ENCODE data around the gene PEAR1. TPM values are rescaled to one million over a fixed set of nuclear protein-coding genes. Genes with fewer than 3 reads are reported as not detected.

Gene PEAR1
- total RNA-seq, 2 donors from 2014 or later = 31.0 to 34.9 TPM

- Histone ChIP-seq H3K9me3 (no peaks in the 10 kb centered on the region), H3K36me3 (peaks cover 85% of the 10 kb centered on the region), H3K27me3 (replicated peaks; ENCODE audit: insufficient read depth) (no peaks in the 10 kb centered on the region), H3K4me3 (no peak overlapping the region), H3K4me1 (ENCODE audit: control insufficient read depth in 1 of 2, low read depth in 2 of 2) (no peaks in the 10 kb centered on the region), H3K27ac (no peak overlapping the region)
- TF ChIP-seq CTCF (IDR thresholded peaks at IDR 0.05) = no peak
- ATAC-seq (ENCODE audit: insufficient number of reproducible peaks, low FRiP score, low read depth) (no peak), DNase-seq (ENCODE audit: low spot score) (no peak)
These were observed 50.8 kb downstream of the PEAR1 start for GRCh38 chr1:156944268-156944667.

GRCh38 chr1:156944848-156945247, 51.3 kb downstream of the PEAR1 start:
- Histone ChIP-seq H3K4me1 (ENCODE audit: control insufficient read depth in 1 of 2, low read depth in 2 of 2) (no peaks in the 10 kb centered on the region), H3K4me3 (no peak overlapping the region), H3K36me3 (peaks cover 83% of the 10 kb centered on the region), H3K27ac (no peak overlapping the region), H3K27me3 (replicated peaks; ENCODE audit: insufficient read depth) (no peaks in the 10 kb centered on the region), H3K9me3 (no peaks in the 10 kb centered on the region)
- ATAC-seq (ENCODE audit: insufficient number of reproducible peaks, low FRiP score, low read depth) (no peak), DNase-seq (ENCODE audit: low spot score) (no peak)
- no peak for TF ChIP-seq CTCF (IDR thresholded peaks at IDR 0.05)

GRCh38 chr1:156945881-156946661, 52.6 kb downstream of the PEAR1 start:
- Histone ChIP-seq H3K27ac (no peak overlapping the region), H3K27me3 (replicated peaks; ENCODE audit: insufficient read depth) (no peaks in the 10 kb centered on the region), H3K4me1 (ENCODE audit: control insufficient read depth in 1 of 2, low read depth in 2 of 2) (no peaks in the 10 kb centered on the region), H3K9me3 (no peaks in the 10 kb centered on the region), H3K4me3 (no peak overlapping the region), H3K36me3 (peaks cover 94% of the 10 kb centered on the region)
- TF ChIP-seq CTCF (IDR thresholded peaks at IDR 0.05) = no peak
- ATAC-seq (ENCODE audit: insufficient number of reproducible peaks, low FRiP score, low read depth) (no peak), DNase-seq (ENCODE audit: low spot score) (no peak)

GRCh38 chr1:156947127-156947526, 53.6 kb downstream of the PEAR1 start:
- DNase-seq (ENCODE audit: low spot score) = no peak
- Histone ChIP-seq H3K4me3 (no peak overlapping the region), H3K27ac (no peak overlapping the region), H3K36me3 (peaks cover 93% of the 10 kb centered on the region), H3K9me3 (no peaks in the 10 kb centered on the region), H3K4me1 (ENCODE audit: control insufficient read depth in 1 of 2, low read depth in 2 of 2) (no peaks in the 10 kb centered on the region), H3K27me3 (replicated peaks; ENCODE audit: insufficient read depth) (no peaks in the 10 kb centered on the region)
- TF ChIP-seq CTCF (IDR thresholded peaks at IDR 0.05) = no peak
- no peak for ATAC-seq (ENCODE audit: insufficient number of reproducible peaks, low FRiP score, low read depth)

- Histone ChIP-seq H3K27ac (no peak overlapping the region), H3K9me3 (no peaks in the 10 kb centered on the region), H3K27me3 (replicated peaks; ENCODE audit: insufficient read depth) (no peaks in the 10 kb centered on the region), H3K4me1 (ENCODE audit: control insufficient read depth in 1 of 2, low read depth in 2 of 2) (no peaks in the 10 kb centered on the region), H3K36me3 (peaks cover 90% of the 10 kb centered on the region), H3K4me3 (no peak overlapping the region)
- no peak for TF ChIP-seq CTCF (IDR thresholded peaks at IDR 0.05)
- ATAC-seq (ENCODE audit: insufficient number of reproducible peaks, low FRiP score, low read depth) (no peak), DNase-seq (ENCODE audit: low spot score) (no peak)
These were observed 54.5 kb downstream of the PEAR1 start for GRCh38 chr1:156947818-156948525.

All from thoracic aorta (tissue), 2 donors.